Choroid plexus epithelial cell (primary cell): ENCODE data around the gene NKX6-2.
"Not testable (repeated sequence)": the region's sequence is repeated elsewhere in the genome, so short reads cannot be mapped to it uniquely, and the experiment has no call there.

Source experiments
- DNase-seq: peaks from one replicate; pipeline ENCODE4 v3.0.0-alpha.2; 2010; ENCODE audit warnings: low read depth
- H3K4me3 ChIP-seq: 2 replicates; pipeline ENCODE4 v1.5.1; 2011; ENCODE audit warnings: low read depth, mild to moderate bottlenecking, control low read depth, low read length, moderate library complexity
- CTCF ChIP-seq: conservative IDR thresholded peaks from 2 replicates; pipeline ENCODE4 v1.5.1; 2011; ENCODE audit warnings: low read depth, mild to moderate bottlenecking, control low read depth, inconsistent platforms, low read length, moderate library complexity

Gene NKX6-2

GRCh38 chr10:132828681-132829080, 42.7 kb upstream of the NKX6-2 start:
- no peak for DNase-seq
- H3K4me3 ChIP-seq: no peak overlapping the region
- no peak for TF ChIP-seq CTCF

- DNase-seq: no peak
- H3K4me3 ChIP-seq: no peak overlapping the region
- no peak for TF ChIP-seq CTCF
Observed at GRCh38 chr10:132827861-132828539, 42.1 kb upstream of the NKX6-2 start.

- no peak for TF ChIP-seq CTCF
- H3K4me3 ChIP-seq: no peak overlapping the region
- DNase-seq: no peak
Observed at GRCh38 chr10:132827423-132827789, 41.5 kb upstream of the NKX6-2 start.

GRCh38 chr10:132826524-132827422, 40.8 kb upstream of the NKX6-2 start:
- no peak overlapping the region for H3K4me3 ChIP-seq
- DNase-seq: no peak
- no peak for TF ChIP-seq CTCF

- not testable (repeated sequence) for DNase-seq, H3K4me3 ChIP-seq
Observed at GRCh38 chr10:132825783-132826523, 40.0 kb upstream of the NKX6-2 start.

- no peak for DNase-seq
- no peak overlapping the region for H3K4me3 ChIP-seq
- TF ChIP-seq CTCF: no peak
Observed at GRCh38 chr10:132820056-132820455, 34.1 kb upstream of the NKX6-2 start.

GRCh38 chr10:132817701-132818211, 31.8 kb upstream of the NKX6-2 start:
- DNase-seq: no peak
- H3K4me3 ChIP-seq: no peak overlapping the region
- no peak for TF ChIP-seq CTCF
